Measurements from ENCODE around the gene ZNF831.

ZNF831 gene

GRCh38 chr20:59183751-59184150 is 20.1 kb downstream of the ZNF831 start:
- DNase-seq (ENCODE audit: low spot score): no peak
- in situ Hi-C loops (cut with MboI; ENCODE audit: low sequenced_read_pairs, unreplicated experiment): no loop called here
- no peak for TF ChIP-seq CTCF (IDR thresholded peaks at IDR 0.05; ENCODE audit: borderline replicate concordance, control extremely low read depth, extremely low read depth, insufficient read depth, missing control alignments)

- DNase-seq (ENCODE audit: low spot score): no peak
- in situ Hi-C loops (cut with MboI; ENCODE audit: low sequenced_read_pairs, unreplicated experiment): no loop called here
- no peak for TF ChIP-seq CTCF (IDR thresholded peaks at IDR 0.05; ENCODE audit: borderline replicate concordance, control extremely low read depth, extremely low read depth, insufficient read depth, missing control alignments)
These were observed 21.3 kb downstream of the ZNF831 start for GRCh38 chr20:59184880-59185447.

GRCh38 chr20:59185809-59186208 is 22.2 kb downstream of the ZNF831 start:
- in situ Hi-C loops (cut with MboI; ENCODE audit: low sequenced_read_pairs, unreplicated experiment): no loop called here
- TF ChIP-seq CTCF (IDR thresholded peaks at IDR 0.05; ENCODE audit: borderline replicate concordance, control extremely low read depth, extremely low read depth, insufficient read depth, missing control alignments): no peak
- DNase-seq (ENCODE audit: low spot score): no peak

GRCh38 chr20:59190466-59190865 is 26.8 kb downstream of the ZNF831 start:
- no peak for DNase-seq (ENCODE audit: low spot score)
- in situ Hi-C loops (cut with MboI; ENCODE audit: low sequenced_read_pairs, unreplicated experiment): no loop called here
- TF ChIP-seq CTCF (IDR thresholded peaks at IDR 0.05; ENCODE audit: borderline replicate concordance, control extremely low read depth, extremely low read depth, insufficient read depth, missing control alignments): no peak

- no peak for DNase-seq (ENCODE audit: low spot score)
- TF ChIP-seq CTCF (IDR thresholded peaks at IDR 0.05; ENCODE audit: borderline replicate concordance, control extremely low read depth, extremely low read depth, insufficient read depth, missing control alignments): no peak
- in situ Hi-C loops (cut with MboI; ENCODE audit: low sequenced_read_pairs, unreplicated experiment): no loop called here
These were observed 27.6 kb downstream of the ZNF831 start for GRCh38 chr20:59191036-59191755.

- no peak for TF ChIP-seq CTCF (IDR thresholded peaks at IDR 0.05; ENCODE audit: borderline replicate concordance, control extremely low read depth, extremely low read depth, insufficient read depth, missing control alignments)
- in situ Hi-C loops (cut with MboI; ENCODE audit: low sequenced_read_pairs, unreplicated experiment): no loop called here
- no peak for DNase-seq (ENCODE audit: low spot score)
These were observed 28.3 kb downstream of the ZNF831 start for GRCh38 chr20:59191756-59192532.
